BJ (cell line): Measurements from ENCODE around the gene DOCK8. TPM values are rescaled to one million over a fixed set of nuclear protein-coding genes. Genes with fewer than 3 reads are reported as not detected.

Experiments
- CTCF ChIA-PET: fragments of 350-600 bp; formaldehyde crosslinking; extraction: SDS; loops from one replicate; lab custom pipeline; 2021; ENCODE audit warnings: antibody characterized with exemption, inconsistent platforms; lab: Yijun Ruan, JAX
- POLR2A ChIA-PET: fragments of 300-600 bp; sonication (Branson Sonifier 250); formaldehyde crosslinking; extraction: SDS; loops from one replicate; lab custom pipeline; 2021; ENCODE audit warnings: antibody characterized with exemption; lab: Charles Lee
- DNase-seq: peaks from one replicate; pipeline ENCODE4 v3.0.0-alpha.2; 2011; ENCODE audit warnings: low read depth
- H3K27me3 ChIP-seq: 2 replicates; pipeline ENCODE4 v1.6.0; 2011; ENCODE audit warnings: low read length; ENCODE audit not compliant: control insufficient read depth, insufficient read depth
- H3K36me3 ChIP-seq: 2 replicates; pipeline ENCODE4 v1.5.1; 2011; ENCODE audit warnings: low read length; ENCODE audit not compliant: control insufficient read depth, insufficient read depth
- H3K4me3 ChIP-seq: 2 replicates; pipeline ENCODE4 v1.5.1; 2011; ENCODE audit warnings: low read depth, mild to moderate bottlenecking, control low read depth, low read length
- polyA plus RNA-seq: library from polyadenylated mRNA; depleted of rRNA; stranded (reverse); fragments of >200 nt; gene quantifications from 2 replicates; pipeline ENCODE4 v1.2.3, GENCODE V29; 2011
- TF ChIP-seq, protein P1 (sequence below): IDR thresholded peaks from 2 replicates; pipeline ENCODE4 v1.5.1; 2011; ENCODE audit warnings: low read depth, mild to moderate bottlenecking, control low read depth, inconsistent platforms, low read length, moderate library complexity; ENCODE audit not compliant: insufficient read depth

Gene DOCK8
- polyA plus RNA-seq, 1 experiment = 0.07 TPM

DNA sequence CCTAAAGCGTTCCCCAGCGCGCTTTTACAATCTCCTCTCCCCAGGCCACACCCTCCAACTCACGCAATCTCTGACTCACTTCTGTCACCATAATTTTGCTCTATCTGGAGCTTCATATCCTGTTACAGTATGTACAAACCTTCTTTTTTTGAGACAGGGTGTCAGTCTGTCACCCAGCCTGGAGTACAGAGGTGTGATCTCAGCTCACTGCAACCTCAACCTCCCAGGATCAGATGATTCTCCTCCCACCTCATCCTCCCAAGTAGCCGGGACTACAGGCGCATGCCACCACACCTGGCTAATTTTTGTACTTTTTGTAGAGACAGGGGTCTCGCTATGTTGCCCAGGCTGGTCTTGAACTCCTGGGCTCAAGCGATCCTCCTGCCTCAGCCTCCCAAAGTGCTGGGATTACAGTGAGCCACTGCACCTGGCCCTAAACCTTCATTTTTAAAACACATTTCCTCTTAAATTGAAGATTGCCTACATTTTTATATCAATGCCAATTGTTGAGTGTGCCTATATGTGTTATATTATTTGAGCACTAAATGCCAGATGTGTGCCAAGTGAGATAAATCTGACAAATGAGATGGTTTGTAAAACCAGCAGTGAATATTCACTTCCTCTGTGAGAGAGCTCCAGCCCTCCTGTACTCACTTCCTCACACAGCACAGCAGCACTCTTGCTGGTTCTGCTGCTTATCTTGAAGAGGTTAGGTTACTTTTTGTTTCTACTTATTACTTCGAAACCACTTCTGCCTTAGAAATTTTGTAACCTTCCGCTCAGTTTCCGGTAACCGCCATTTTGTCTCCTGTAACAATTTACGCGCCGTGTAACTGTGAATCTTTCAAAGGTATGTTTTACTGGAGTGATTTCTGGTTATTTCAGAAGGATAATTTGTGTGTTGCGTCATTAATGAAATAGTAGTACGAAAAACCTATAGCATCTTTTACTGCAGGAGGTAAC is 57.9 kb downstream of the DOCK8 start:
- TF ChIP-seq, protein P1, sequence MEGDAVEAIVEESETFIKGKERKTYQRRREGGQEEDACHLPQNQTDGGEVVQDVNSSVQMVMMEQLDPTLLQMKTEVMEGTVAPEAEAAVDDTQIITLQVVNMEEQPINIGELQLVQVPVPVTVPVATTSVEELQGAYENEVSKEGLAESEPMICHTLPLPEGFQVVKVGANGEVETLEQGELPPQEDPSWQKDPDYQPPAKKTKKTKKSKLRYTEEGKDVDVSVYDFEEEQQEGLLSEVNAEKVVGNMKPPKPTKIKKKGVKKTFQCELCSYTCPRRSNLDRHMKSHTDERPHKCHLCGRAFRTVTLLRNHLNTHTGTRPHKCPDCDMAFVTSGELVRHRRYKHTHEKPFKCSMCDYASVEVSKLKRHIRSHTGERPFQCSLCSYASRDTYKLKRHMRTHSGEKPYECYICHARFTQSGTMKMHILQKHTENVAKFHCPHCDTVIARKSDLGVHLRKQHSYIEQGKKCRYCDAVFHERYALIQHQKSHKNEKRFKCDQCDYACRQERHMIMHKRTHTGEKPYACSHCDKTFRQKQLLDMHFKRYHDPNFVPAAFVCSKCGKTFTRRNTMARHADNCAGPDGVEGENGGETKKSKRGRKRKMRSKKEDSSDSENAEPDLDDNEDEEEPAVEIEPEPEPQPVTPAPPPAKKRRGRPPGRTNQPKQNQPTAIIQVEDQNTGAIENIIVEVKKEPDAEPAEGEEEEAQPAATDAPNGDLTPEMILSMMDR = no peak
- ChIA-PET POLR2A (no interaction called here), CTCF (no interaction called here)
- Histone ChIP-seq H3K27me3 (no peaks in the 10 kb centered on the region), H3K36me3 (no peaks in the 10 kb centered on the region), H3K4me3 (no peak overlapping the region)
- DNase-seq = no peak

DNA sequence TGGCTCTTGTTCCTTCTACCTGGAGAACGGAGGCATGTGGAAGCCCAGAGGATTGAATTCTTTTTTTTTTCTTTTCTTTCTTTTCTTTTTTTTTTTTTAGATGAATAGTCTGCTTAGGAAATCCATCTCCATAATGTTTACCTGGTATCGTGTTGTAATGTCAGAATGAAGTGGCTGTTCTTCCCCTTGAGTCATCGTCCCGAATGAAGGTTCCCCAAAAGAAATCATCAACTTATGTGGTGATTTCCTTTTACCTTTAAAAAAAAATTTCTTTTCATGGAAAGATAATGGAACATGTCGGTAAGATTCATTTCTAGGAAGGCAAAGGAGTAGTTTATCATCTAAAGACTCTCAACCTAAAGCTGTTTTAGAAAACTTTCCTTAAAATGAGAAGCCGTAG is 59.7 kb downstream of the DOCK8 start:
- DNase-seq = no peak
- CTCF ChIA-PET = no interaction called here
- no peaks in the 10 kb centered on the region for H3K27me3 ChIP-seq
- H3K4me3 ChIP-seq = no peak overlapping the region
- no peaks in the 10 kb centered on the region for H3K36me3 ChIP-seq
- POLR2A ChIA-PET = no interaction called here
- TF ChIP-seq, protein P1 = no peak

DNA sequence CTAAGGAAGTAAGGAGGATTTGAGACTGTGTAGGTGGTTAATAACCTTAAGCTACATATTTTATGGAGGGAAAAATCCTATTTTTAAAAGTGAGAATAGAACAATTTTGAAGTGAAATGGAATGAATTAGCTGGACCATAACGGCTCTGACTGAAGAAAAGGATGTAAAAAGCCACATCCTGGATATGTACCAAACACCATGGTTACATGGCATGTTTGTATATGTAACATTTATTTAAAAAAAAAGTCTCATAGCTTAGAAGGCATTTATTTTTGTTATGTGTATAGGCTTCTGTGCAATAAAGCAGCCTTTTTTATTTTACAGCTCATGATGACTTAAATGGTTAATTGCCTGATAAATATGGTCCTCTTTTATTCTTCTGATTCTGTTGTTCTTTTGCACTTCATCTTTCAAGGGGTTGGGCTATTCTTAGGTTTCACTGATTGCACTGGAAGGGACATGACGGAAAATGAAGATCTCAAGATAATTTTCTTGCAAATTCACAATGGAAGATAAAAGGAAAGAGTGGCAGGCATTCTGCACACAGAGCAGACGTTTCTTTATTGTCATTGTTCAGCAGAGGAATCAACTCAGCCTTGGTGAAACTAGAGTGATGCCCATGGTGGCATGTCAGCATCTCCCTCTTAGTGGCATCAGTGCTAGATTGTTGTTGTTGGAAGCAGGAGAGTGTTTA is 63.1 kb downstream of the DOCK8 start:
- H3K27me3 ChIP-seq = no peaks in the 10 kb centered on the region
- H3K4me3 ChIP-seq = no peak overlapping the region
- DNase-seq = no peak
- TF ChIP-seq, protein P1 = no peak
- ChIA-PET CTCF (no interaction called here), POLR2A (no interaction called here)
- H3K36me3 ChIP-seq = no peaks in the 10 kb centered on the region

DNA sequence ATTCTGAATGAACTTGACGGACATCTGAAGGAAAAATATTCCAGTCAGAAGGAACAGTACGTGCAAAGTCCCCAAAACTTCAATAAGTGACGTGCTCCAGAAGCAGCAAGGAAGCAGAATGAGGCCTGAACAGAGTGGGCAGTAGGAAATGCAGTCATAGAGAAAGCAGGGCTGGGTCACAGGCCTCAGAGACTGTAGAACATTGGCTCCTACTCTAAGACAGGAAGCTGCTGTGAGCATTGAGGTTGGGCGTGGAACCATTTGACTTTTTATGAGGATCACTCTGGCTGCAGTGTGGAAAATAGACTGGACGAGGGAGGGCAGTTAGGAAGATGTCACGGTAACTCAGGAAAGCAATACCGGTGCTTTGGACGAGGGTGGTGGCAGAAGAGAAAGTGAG is 64.0 kb downstream of the DOCK8 start:
- no peak for DNase-seq
- ChIA-PET POLR2A (no interaction called here), CTCF (no interaction called here)
- TF ChIP-seq, protein P1 = no peak
- Histone ChIP-seq H3K27me3 (no peaks in the 10 kb centered on the region), H3K36me3 (no peaks in the 10 kb centered on the region), H3K4me3 (no peak overlapping the region)

DNA sequence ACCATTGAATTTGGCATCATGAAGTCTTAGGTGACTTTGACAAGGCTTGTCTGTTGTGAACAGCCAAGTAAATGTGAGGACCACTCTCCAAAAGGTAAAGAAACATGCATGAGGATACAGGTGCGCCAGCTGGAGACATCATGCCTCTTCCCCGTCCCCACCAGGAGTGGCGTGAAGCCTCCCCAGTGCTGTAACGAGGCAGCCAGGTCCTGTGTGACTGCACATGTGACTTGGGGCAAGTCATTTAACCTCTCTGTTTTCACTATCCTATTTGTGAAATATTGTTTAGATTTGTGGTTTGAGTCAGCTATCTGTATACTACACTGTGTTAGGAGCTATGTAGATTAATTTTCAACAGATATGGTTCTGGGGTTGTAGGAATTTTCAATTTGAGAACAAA is 65.0 kb downstream of the DOCK8 start:
- H3K4me3 ChIP-seq = no peak overlapping the region
- POLR2A ChIA-PET = no interaction called here
- CTCF ChIA-PET = no interaction called here
- DNase-seq = no peak
- TF ChIP-seq, protein P1 = no peak
- H3K27me3 ChIP-seq = no peaks in the 10 kb centered on the region
- H3K36me3 ChIP-seq = no peaks in the 10 kb centered on the region
